Gastroesophageal sphincter (tissue), 4 donors: ENCODE data around the gene TNFSF12. TPM values are rescaled to one million over a fixed set of nuclear protein-coding genes. Genes with fewer than 3 reads are reported as not detected.

ENCODE experiments used
- ATAC-seq: fragments of 150-250 bp; one replicate; pipeline ENCODE4 v1.9.1; 2016; ENCODE audit warnings: mild to moderate bottlenecking, moderate library complexity
- H3K27ac ChIP-seq, 4 donors: fragments of 200-600 bp; sonication (generic) in 3 of 4; 1 replicate in 3 of 4; 2 replicates in 1 of 4; pipeline ENCODE4 v1.5.1; 2016 to 2019
- H3K27me3 ChIP-seq: fragments of 200-600 bp; sonication (generic); one replicate; pipeline ENCODE4 v1.5.1; 2019
- H3K36me3 ChIP-seq, 2 donors: fragments of 200-600 bp; sonication (generic); one replicate each; pipeline ENCODE4 v1.5.1; 2019; ENCODE audit warnings: control low read depth in 1 of 2
- H3K4me1 ChIP-seq, 3 donors: fragments of 200-600 bp; sonication (generic); 1 replicate in 2 of 3; 2 replicates in 1 of 3; pipeline ENCODE4 v1.5.1; 2016 to 2019; ENCODE audit warnings: control low read depth in 2 of 3
- H3K4me3 ChIP-seq, 2 donors: fragments of 200-600 bp; sonication (generic); one replicate each; pipeline ENCODE4 v1.5.1; 2019; ENCODE audit warnings: mild to moderate bottlenecking in 1 of 2, moderate library complexity in 1 of 2
- H3K9me3 ChIP-seq, 3 donors: fragments of 200-600 bp; sonication (generic); one replicate each; pipeline ENCODE4 v1.5.1; 2017 to 2019; ENCODE audit warnings: control low read depth in 2 of 3
- CTCF ChIP-seq, 4 experiments: fragments of 200-600 bp in 2 of 4; fragments of 450-650 bp in 2 of 4; sonication (generic) in 1 of 4; IDR thresholded peaks; one replicate each; pipeline ENCODE4 v1.5.1; 2017 to 2019; ENCODE audit warnings: antibody characterized with exemption in 4 of 4, mild to moderate bottlenecking in 2 of 4, moderate library complexity in 2 of 4
- EP300 ChIP-seq: sonication (generic); formaldehyde crosslinking; IDR thresholded peaks from one replicate; pipeline ENCODE4 v1.6.1; 2017; ENCODE audit warnings: antibody characterized with exemption, mild to moderate bottlenecking
- POLR2A ChIP-seq, 2 donors: fragments of 450-650 bp; IDR thresholded peaks; one replicate each; pipeline ENCODE4 v1.6.1; 2017; ENCODE audit warnings: antibody characterized with exemption in 2 of 2, mild to moderate bottlenecking in 2 of 2, moderate library complexity in 1 of 2
- POLR2AphosphoS5 ChIP-seq: sonication (generic); formaldehyde crosslinking; IDR thresholded peaks from one replicate; pipeline ENCODE4 v1.6.1; 2017; ENCODE audit warnings: antibody characterized with exemption
- WGBS, 2 donors: methylation state at CpG; one replicate each; pipeline ENCODE4 v1.1.5; 2018; ENCODE audit warnings: low coverage in 1 of 2; 5-methylcytosine and 5-hydroxymethylcytosine counted together
- total RNA-seq, 4 donors: library from RNA; depleted of rRNA; stranded (reverse); fragments of >200 nt; gene quantifications; one replicate each; pipeline ENCODE4 v1.1.0, GENCODE V29; 2016

TNFSF12 gene
- total RNA-seq, 4 donors from 2014 or later: 61.1 to 108 (median 84.7) TPM

GRCh38 chr17:7572588-7573323 is 23.9 kb downstream of the TNFSF12 start:
- Histone ChIP-seq H3K36me3 (peaks cover 0 to 75% of the 10 kb centered on the region in 2 donors), H3K27ac (peak overlapping the region; percentile 84 to 100 (median 99)), H3K9me3 (no peaks in the 10 kb centered on the region), H3K4me3 (peak overlapping the region; percentile 49 to 95), H3K27me3 (no peaks in the 10 kb centered on the region), H3K4me1 (peaks cover 0 to 44% (median 20%) of the 10 kb centered on the region in 3 donors)
- TF ChIP-seq EP300 (no peak), CTCF (IDR thresholded peaks at IDR 0.05) (peak in 1 of 4 experiments; percentile 29), POLR2AphosphoS5 (peak; percentile 99), POLR2A (IDR thresholded peaks at IDR 0.05) (peak; percentile 98)
- WGBS, 2 donors: 0% methylated on average over 3 to 27 of the region's 73 CpGs
- ATAC-seq: peak; percentile 96

- peak overlapping the region; percentile 84 to 100 (median 99) for H3K27ac ChIP-seq
- WGBS, 2 donors: 0% methylated on average over 7 of the region's 71 CpGs; no CpG with 5 or more reads in 1 of the 2 donors
- H3K36me3 ChIP-seq: peaks cover 0 to 78% of the 10 kb centered on the region in 2 donors
- H3K9me3 ChIP-seq: no peaks in the 10 kb centered on the region
- peaks cover 0 to 52% (median 20%) of the 10 kb centered on the region in 3 donors for H3K4me1 ChIP-seq
- H3K4me3 ChIP-seq: peak overlapping the region; percentile 49 to 95
- no peaks in the 10 kb centered on the region for H3K27me3 ChIP-seq
- TF ChIP-seq EP300 (no peak), POLR2A (IDR thresholded peaks at IDR 0.05) (peak in 1 of 2 donors; percentile 6), POLR2AphosphoS5 (peak; percentile 87)
- peak; percentile 70 for ATAC-seq
Observed at GRCh38 chr17:7573324-7574080, 24.6 kb downstream of the TNFSF12 start.

GRCh38 chr17:7574176-7574953 is 25.5 kb downstream of the TNFSF12 start:
- no peaks in the 10 kb centered on the region for H3K27me3 ChIP-seq
- ATAC-seq: no peak
- H3K4me3 ChIP-seq: peak overlapping the region; percentile 49 to 95
- peaks cover 0 to 76% of the 10 kb centered on the region in 2 donors for H3K36me3 ChIP-seq
- H3K9me3 ChIP-seq: no peaks in the 10 kb centered on the region
- H3K27ac ChIP-seq: peak overlapping the region; percentile 34 to 100 (median 99)
- 9 to 24% methylated on average over 5 to 9 of the region's 15 CpGs for WGBS, 2 donors
- H3K4me1 ChIP-seq: peaks cover 0 to 60% (median 20%) of the 10 kb centered on the region in 3 donors
- TF ChIP-seq POLR2A (IDR thresholded peaks at IDR 0.05): no peak
- TF ChIP-seq CTCF (IDR thresholded peaks at IDR 0.05): no peak
- TF ChIP-seq POLR2AphosphoS5: peak; percentile 1
- no peak for TF ChIP-seq EP300

GRCh38 chr17:7575481-7575883 is 26.6 kb downstream of the TNFSF12 start:
- no peaks in the 10 kb centered on the region for H3K27me3 ChIP-seq
- no peaks in the 10 kb centered on the region for H3K9me3 ChIP-seq
- peaks cover 0 to 71% (median 23%) of the 10 kb centered on the region in 3 donors for H3K4me1 ChIP-seq
- no peak for TF ChIP-seq POLR2AphosphoS5
- H3K27ac ChIP-seq: peak overlapping the region in 3 of 4 donors; percentile 98 to 100 (median 100)
- no CpG with 5 or more reads among the region's 1 CpG for WGBS, 2 donors
- no peak for ATAC-seq
- H3K4me3 ChIP-seq: no peak overlapping the region
- H3K36me3 ChIP-seq: peaks cover 0 to 65% of the 10 kb centered on the region in 2 donors

GRCh38 chr17:7575959-7576358 is 27.1 kb downstream of the TNFSF12 start:
- TF ChIP-seq POLR2A (IDR thresholded peaks at IDR 0.05) (no peak), EP300 (no peak), CTCF (IDR thresholded peaks at IDR 0.05) (no peak), POLR2AphosphoS5 (no peak)
- H3K36me3 ChIP-seq: peaks cover 0 to 60% of the 10 kb centered on the region in 2 donors
- no peak for ATAC-seq
- WGBS, 2 donors: 61 to 92% methylated on average over 2 to 4 of the region's 7 CpGs
- H3K4me3 ChIP-seq: no peak overlapping the region
- H3K27me3 ChIP-seq: no peaks in the 10 kb centered on the region
- peaks cover 0 to 76% (median 27%) of the 10 kb centered on the region in 3 donors for H3K4me1 ChIP-seq
- H3K27ac ChIP-seq: peak overlapping the region in 2 of 4 donors; percentile 98 to 100
- no peaks in the 10 kb centered on the region for H3K9me3 ChIP-seq
